ENCODE results near the gene ABHD2. TPM values are rescaled to one million over a fixed set of nuclear protein-coding genes. Genes with fewer than 3 reads are reported as not detected.
"Not testable (repeated sequence)": the region's sequence is repeated elsewhere in the genome, so short reads cannot be mapped to it uniquely, and the experiment has no call there.

The ABHD2 gene
- total RNA-seq, 4 donors from 2014 or later: 53.3 to 110 (median 68.6) TPM

GRCh38 chr15:89119489-89120478, 31.5 kb downstream of the ABHD2 start:
- no peak for DNase-seq (ENCODE audit: low spot score)
- ATAC-seq (ENCODE audit: low FRiP score): no peak
- TF ChIP-seq, protein P1, sequence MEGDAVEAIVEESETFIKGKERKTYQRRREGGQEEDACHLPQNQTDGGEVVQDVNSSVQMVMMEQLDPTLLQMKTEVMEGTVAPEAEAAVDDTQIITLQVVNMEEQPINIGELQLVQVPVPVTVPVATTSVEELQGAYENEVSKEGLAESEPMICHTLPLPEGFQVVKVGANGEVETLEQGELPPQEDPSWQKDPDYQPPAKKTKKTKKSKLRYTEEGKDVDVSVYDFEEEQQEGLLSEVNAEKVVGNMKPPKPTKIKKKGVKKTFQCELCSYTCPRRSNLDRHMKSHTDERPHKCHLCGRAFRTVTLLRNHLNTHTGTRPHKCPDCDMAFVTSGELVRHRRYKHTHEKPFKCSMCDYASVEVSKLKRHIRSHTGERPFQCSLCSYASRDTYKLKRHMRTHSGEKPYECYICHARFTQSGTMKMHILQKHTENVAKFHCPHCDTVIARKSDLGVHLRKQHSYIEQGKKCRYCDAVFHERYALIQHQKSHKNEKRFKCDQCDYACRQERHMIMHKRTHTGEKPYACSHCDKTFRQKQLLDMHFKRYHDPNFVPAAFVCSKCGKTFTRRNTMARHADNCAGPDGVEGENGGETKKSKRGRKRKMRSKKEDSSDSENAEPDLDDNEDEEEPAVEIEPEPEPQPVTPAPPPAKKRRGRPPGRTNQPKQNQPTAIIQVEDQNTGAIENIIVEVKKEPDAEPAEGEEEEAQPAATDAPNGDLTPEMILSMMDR (IDR thresholded peaks at IDR 0.05): no peak

DNA sequence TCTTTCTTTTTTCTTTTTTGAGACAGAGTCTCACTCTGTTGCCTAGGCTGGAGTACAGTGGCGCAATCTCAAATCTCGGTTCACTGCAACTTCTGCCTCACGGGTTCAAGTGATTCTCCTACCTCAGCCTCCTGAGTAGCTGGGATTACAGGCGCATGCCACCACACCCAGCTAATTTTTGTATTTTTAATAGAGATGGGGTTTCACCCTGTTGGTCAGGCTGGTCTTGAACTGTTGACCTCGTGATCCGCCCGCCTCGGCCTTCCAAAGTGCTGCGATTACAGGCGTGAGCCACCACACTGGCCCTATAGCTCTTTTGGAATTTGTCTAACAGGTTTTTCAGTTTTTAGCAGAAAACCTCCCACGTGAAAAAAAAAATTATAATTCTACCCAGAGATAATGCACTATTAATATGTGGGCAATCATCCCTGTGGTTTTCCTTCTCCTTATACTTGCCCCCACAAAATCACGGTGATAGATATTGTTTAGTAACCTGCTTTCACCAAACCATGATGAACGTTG, 32.3 kb downstream of the ABHD2 start:
- not testable (repeated sequence) for ATAC-seq (ENCODE audit: low FRiP score); DNase-seq (ENCODE audit: low spot score)

DNA sequence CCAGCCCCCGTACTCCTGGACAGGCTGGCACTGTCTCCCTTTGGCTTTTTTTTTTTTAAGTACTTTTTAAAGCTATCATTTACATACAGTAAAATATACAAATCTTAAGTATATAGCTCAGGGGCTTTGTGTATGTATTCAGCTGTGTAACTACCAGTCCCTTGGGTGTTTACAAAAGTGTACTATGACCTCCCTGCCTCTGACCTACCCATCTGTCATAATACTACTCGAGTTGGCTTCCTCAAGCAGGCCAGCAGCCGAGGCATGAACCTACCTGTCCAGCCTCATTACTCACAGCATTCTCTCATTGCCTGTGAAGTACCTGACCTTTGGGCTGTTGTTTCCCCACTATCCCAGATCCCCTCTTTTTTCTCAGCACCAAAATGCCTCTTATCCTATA, 33.2 kb downstream of the ABHD2 start:
- DNase-seq (ENCODE audit: low spot score) (no peak), ATAC-seq (ENCODE audit: low FRiP score) (no peak)
- TF ChIP-seq, protein P1 (IDR thresholded peaks at IDR 0.05): no peak

DNA sequence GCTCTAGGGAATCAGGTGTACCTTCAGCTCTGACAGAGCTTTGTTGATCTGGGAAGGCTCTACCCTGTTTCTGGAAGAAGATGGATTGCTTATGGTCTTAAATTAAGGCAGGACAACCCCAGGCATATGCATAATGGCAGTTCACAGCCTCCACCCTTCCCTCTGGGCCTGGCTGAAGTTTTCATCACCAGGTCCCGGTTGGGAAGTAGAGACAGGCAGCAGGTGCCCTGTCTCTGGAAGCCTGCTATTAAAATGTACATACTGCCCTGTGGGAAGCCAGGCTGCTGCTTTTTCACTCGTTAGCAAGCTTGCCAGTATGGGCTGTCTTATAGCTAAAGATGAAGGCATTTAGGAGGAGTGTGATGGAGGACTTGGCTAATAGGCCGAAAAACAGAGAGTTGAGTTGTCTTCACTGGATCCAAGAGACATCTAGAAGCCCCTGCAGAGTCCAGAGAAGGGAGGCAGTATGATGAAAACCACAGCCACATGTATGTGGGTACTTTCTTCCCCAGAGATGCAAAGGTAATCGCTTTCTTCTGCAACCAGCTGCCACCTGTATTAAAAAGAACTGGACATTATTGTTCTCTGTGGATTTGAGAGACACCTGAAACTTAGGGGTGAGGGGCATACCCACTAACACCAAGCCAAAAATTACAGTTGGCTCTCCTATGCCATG, 34.4 kb downstream of the ABHD2 start:
- TF ChIP-seq, protein P1 (IDR thresholded peaks at IDR 0.05): no peak
- ATAC-seq (ENCODE audit: low FRiP score) (no peak), DNase-seq (ENCODE audit: low spot score) (no peak)

GRCh38 chr15:89123181-89123525, 34.9 kb downstream of the ABHD2 start:
- DNase-seq (ENCODE audit: low spot score) (no peak), ATAC-seq (ENCODE audit: low FRiP score) (no peak)
- TF ChIP-seq, protein P1 (IDR thresholded peaks at IDR 0.05): no peak

- TF ChIP-seq, protein P1 (IDR thresholded peaks at IDR 0.05): no peak
- DNase-seq (ENCODE audit: low spot score) (no peak), ATAC-seq (ENCODE audit: low FRiP score) (no peak)
Observed at GRCh38 chr15:89125088-89125826, 37.0 kb downstream of the ABHD2 start.

- TF ChIP-seq, protein P1 (IDR thresholded peaks at IDR 0.05): no peak
- no peak for ATAC-seq (ENCODE audit: low FRiP score)
- DNase-seq (ENCODE audit: low spot score): no peak
Observed at GRCh38 chr15:89126009-89126408, 37.8 kb downstream of the ABHD2 start.

All from omental fat pad (tissue), 4 donors.